PC-3 (cell line): ENCODE results near the gene TIMM21. TPM values are rescaled to one million over a fixed set of nuclear protein-coding genes. Genes with fewer than 3 reads are reported as not detected.

Source experiments
- ATAC-seq: fragments of 200-7000 bp; cut with Tn5 transposase; 2 replicates; pipeline ENCODE4 v1.9.1; 2020; ENCODE audit warnings: mild to moderate bottlenecking, moderate library complexity
- BruUV-seq: library from RNA; stranded (reverse); fragments of 400-500 nt; replicated peaks from 2 replicates; lab custom pipeline; 2021; lab: Mats Ljungman, UMichigan
- CTCF ChIA-PET: fragments of 300-600 bp; sonication (Branson Sonifier 250); formaldehyde crosslinking; loops from one replicate; lab custom pipeline; 2022; ENCODE audit warnings: antibody characterized with exemption; lab: Charles Lee
- POLR2A ChIA-PET: fragments of 300-600 bp; sonication (Branson Sonifier 250); formaldehyde crosslinking; loops from one replicate; lab custom pipeline; 2022; ENCODE audit warnings: antibody characterized with exemption; ENCODE audit not compliant: unreplicated experiment; lab: Charles Lee
- DNase-seq: peaks from one replicate; pipeline ENCODE4 v3.0.0-alpha.2; 2015
- H2AFZ ChIP-seq: fragments of 300-600 bp; sonication (generic); 2 replicates; pipeline ENCODE4 v1.6.0; 2016; ENCODE audit warnings: antibody characterized with exemption, low read length
- H3F3A ChIP-seq: fragments of 300-600 bp; sonication (generic); one replicate; pipeline ENCODE4 v1.6.0; 2017; ENCODE audit warnings: antibody characterized with exemption, low read length, control low read depth, mild to moderate bottlenecking; ENCODE audit not compliant: unreplicated experiment
- H3K27ac ChIP-seq: fragments of 300-600 bp; sonication (generic); 2 replicates; pipeline ENCODE4 v1.5.1; 2016; ENCODE audit warnings: mild to moderate bottlenecking, low read length
- H3K27me3 ChIP-seq: fragments of 300-600 bp; sonication (generic); 2 replicates; pipeline ENCODE4 v1.6.1; 2016; ENCODE audit warnings: low read length, mixed read lengths
- H3K36me3 ChIP-seq: fragments of 300-600 bp; sonication (generic); 2 replicates; pipeline ENCODE4 v1.6.1; 2016; ENCODE audit warnings: low read depth, mixed run types, low read length, mixed read lengths
- H3K4me1 ChIP-seq: fragments of 300-600 bp; sonication (generic); 2 replicates; pipeline ENCODE4 v1.5.1; 2016; ENCODE audit warnings: low read length; ENCODE audit not compliant: insufficient read depth
- H3K4me2 ChIP-seq: fragments of 300-600 bp; sonication (generic); 2 replicates; pipeline ENCODE4 v1.6.0; 2016; ENCODE audit warnings: low read length
- H3K4me3 ChIP-seq: fragments of 300-600 bp; sonication (generic); 2 replicates; pipeline ENCODE4 v1.5.1; 2016; ENCODE audit warnings: mild to moderate bottlenecking, low read length, mixed read lengths
- H3K79me2 ChIP-seq: fragments of 300-600 bp; sonication (generic); 2 replicates; pipeline ENCODE4 v1.6.1; 2017; ENCODE audit warnings: low read length, mixed read lengths
- H3K9ac ChIP-seq: fragments of 300-600 bp; sonication (generic); 2 replicates; pipeline ENCODE4 v1.6.0; 2016; ENCODE audit warnings: mild to moderate bottlenecking, low read length
- H3K9me2 ChIP-seq: fragments of 300-600 bp; sonication (generic); replicated peaks from 2 replicates; pipeline ENCODE4 v1.6.1; 2016; ENCODE audit warnings: mixed run types, low read length, mixed read lengths
- H3K9me3 ChIP-seq: fragments of 300-600 bp; sonication (generic); 2 replicates; pipeline ENCODE4 v1.6.1; 2016; ENCODE audit warnings: low read length, mixed read lengths
- H4K20me1 ChIP-seq: fragments of 300-600 bp; sonication (generic); 2 replicates; pipeline ENCODE4 v1.6.1; 2016; ENCODE audit warnings: low read length, mixed read lengths
- EZH2 ChIP-seq: fragments of 300-600 bp; sonication (generic); IDR thresholded peaks from one replicate; pipeline ENCODE4 v1.6.1; 2017; ENCODE audit warnings: antibody characterized with exemption, mild to moderate bottlenecking, low read length; ENCODE audit not compliant: unreplicated experiment
- EZH2phosphoT487 ChIP-seq: fragments of 300-600 bp; sonication (generic); IDR thresholded peaks from 2 replicates; pipeline ENCODE4 v1.6.1; 2018; ENCODE audit warnings: mild to moderate bottlenecking, antibody characterized with exemption, low read length, borderline replicate concordance
- intact Hi-C: fragments of 100-400 bp; cut with micrococcal nuclease; formaldehyde crosslinking; loops from 2 replicates; pipeline ENCODE4 v1.9.0; 2023
- total RNA-seq: library from RNA; depleted of rRNA; stranded (reverse); fragments of >200 nt; gene quantifications from 2 replicates; pipeline ENCODE4 v1.2.3, GENCODE V29; 2014
- TF ChIP-seq, protein P1 (sequence below): fragments of 300-600 bp; sonication (generic); conservative IDR thresholded peaks from 2 replicates; pipeline ENCODE4 v1.5.1; 2017; ENCODE audit warnings: antibody characterized with exemption, low read depth, mild to moderate bottlenecking, low read length

The TIMM21 gene
- total RNA-seq, 1 experiment from 2014 or later = 120 TPM

- no peaks in the 10 kb centered on the region for H3F3A ChIP-seq
- H3K27ac ChIP-seq = no peak overlapping the region
- no peak for TF ChIP-seq EZH2
- TF ChIP-seq, protein P1, sequence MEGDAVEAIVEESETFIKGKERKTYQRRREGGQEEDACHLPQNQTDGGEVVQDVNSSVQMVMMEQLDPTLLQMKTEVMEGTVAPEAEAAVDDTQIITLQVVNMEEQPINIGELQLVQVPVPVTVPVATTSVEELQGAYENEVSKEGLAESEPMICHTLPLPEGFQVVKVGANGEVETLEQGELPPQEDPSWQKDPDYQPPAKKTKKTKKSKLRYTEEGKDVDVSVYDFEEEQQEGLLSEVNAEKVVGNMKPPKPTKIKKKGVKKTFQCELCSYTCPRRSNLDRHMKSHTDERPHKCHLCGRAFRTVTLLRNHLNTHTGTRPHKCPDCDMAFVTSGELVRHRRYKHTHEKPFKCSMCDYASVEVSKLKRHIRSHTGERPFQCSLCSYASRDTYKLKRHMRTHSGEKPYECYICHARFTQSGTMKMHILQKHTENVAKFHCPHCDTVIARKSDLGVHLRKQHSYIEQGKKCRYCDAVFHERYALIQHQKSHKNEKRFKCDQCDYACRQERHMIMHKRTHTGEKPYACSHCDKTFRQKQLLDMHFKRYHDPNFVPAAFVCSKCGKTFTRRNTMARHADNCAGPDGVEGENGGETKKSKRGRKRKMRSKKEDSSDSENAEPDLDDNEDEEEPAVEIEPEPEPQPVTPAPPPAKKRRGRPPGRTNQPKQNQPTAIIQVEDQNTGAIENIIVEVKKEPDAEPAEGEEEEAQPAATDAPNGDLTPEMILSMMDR = no peak
- no peak for TF ChIP-seq EZH2phosphoT487
- H3K4me1 ChIP-seq = no peaks in the 10 kb centered on the region
- no peaks in the 10 kb centered on the region for H3K79me2 ChIP-seq
- no peaks in the 10 kb centered on the region for H4K20me1 ChIP-seq
- no peak overlapping the region for H2AFZ ChIP-seq
- ChIA-PET CTCF (no interaction called here), POLR2A (no interaction called here)
- H3K36me3 ChIP-seq = no peaks in the 10 kb centered on the region
- H3K4me3 ChIP-seq = no peak overlapping the region
- no peak overlapping the region for H3K4me2 ChIP-seq
- no peaks in the 10 kb centered on the region for H3K9me3 ChIP-seq
- no peak for ATAC-seq
- BruUV-seq = no TSS peak
- H3K9ac ChIP-seq = no peak overlapping the region
- DNase-seq = no peak
- no peaks in the 10 kb centered on the region for H3K9me2 ChIP-seq
- peaks cover 34% of the 10 kb centered on the region for H3K27me3 ChIP-seq
- intact Hi-C loops = no loop called here
Observed at GRCh38 chr18:74175658-74176057, 27.3 kb downstream of the TIMM21 start.

GRCh38 chr18:74178884-74179283 lies 30.6 kb downstream of the TIMM21 start:
- DNase-seq (no peak), ATAC-seq (no peak)
- ChIA-PET CTCF (no interaction called here), POLR2A (no interaction called here)
- Histone ChIP-seq H3K27me3 (peaks cover 28% of the 10 kb centered on the region), H2AFZ (no peak overlapping the region), H3K4me1 (0 out of 2 replicates have a peak, but pooled peaks cover 5% of the 10 kb centered on the region), H3K36me3 (no peaks in the 10 kb centered on the region), H3K9ac (no peak overlapping the region), H3K79me2 (no peaks in the 10 kb centered on the region), H3F3A (no peaks in the 10 kb centered on the region), H3K9me2 (no peaks in the 10 kb centered on the region), H3K27ac (no peak overlapping the region), H3K4me2 (no peak overlapping the region), H3K9me3 (no peaks in the 10 kb centered on the region), H3K4me3 (no peak overlapping the region), H4K20me1 (no peaks in the 10 kb centered on the region)
- intact Hi-C loops = no loop called here
- BruUV-seq = no TSS peak
- no peak for TF ChIP-seq EZH2
- TF ChIP-seq, protein P1 = no peak
- TF ChIP-seq EZH2phosphoT487 = no peak

DNA sequence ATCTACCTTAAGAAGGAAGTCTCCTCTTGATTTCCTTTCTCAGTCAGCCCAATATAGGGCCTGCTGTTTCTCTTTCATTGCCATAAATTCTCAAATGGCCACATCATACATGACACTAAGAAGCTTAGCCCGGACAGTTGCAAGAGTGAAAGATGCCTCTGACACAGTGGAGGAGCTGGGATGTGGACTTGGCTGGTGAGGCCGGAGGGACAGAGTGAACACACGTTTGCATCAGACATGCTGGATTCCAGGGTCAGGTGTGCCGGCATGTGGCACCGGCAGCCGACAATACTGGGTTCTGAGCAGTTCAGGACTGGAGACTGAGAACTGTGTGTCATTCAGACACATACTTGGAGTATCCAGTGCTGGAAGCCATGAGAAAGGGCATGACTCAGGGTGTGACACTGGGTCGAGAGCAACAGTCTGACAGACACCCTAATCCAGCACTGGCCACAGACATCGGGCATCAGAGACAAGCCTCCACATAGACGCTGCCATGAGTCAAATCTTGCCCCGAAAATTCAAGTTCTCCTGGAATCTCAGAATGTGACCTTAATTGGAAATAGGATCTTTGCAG lies 31.4 kb downstream of the TIMM21 start:
- H3K9ac ChIP-seq = no peak overlapping the region
- H3K27ac ChIP-seq = no peak overlapping the region
- no peaks in the 10 kb centered on the region for H3F3A ChIP-seq
- no TSS peak for BruUV-seq
- H3K79me2 ChIP-seq = no peaks in the 10 kb centered on the region
- H3K9me2 ChIP-seq = no peaks in the 10 kb centered on the region
- intact Hi-C loops = no loop called here
- ChIA-PET CTCF (no interaction called here), POLR2A (no interaction called here)
- no peak for TF ChIP-seq EZH2phosphoT487
- TF ChIP-seq, protein P1 = no peak
- TF ChIP-seq EZH2 = no peak
- H3K9me3 ChIP-seq = no peaks in the 10 kb centered on the region
- peaks cover 28% of the 10 kb centered on the region for H3K27me3 ChIP-seq
- no peak overlapping the region for H3K4me2 ChIP-seq
- DNase-seq (no peak), ATAC-seq (no peak)
- H3K4me3 ChIP-seq = no peak overlapping the region
- 0 out of 2 replicates have a peak, but pooled peaks cover 5% of the 10 kb centered on the region for H3K4me1 ChIP-seq
- H4K20me1 ChIP-seq = no peaks in the 10 kb centered on the region
- H2AFZ ChIP-seq = no peak overlapping the region
- H3K36me3 ChIP-seq = no peaks in the 10 kb centered on the region
